Fibroblast of lung (primary cell): ENCODE measurements around the gene AHCYL1.

ENCODE experiments used
- EZH2 ChIP-seq: IDR thresholded peaks from 2 replicates; pipeline ENCODE4 v1.5.1; 2012; ENCODE audit warnings: low read length, control low read depth, mild to moderate bottlenecking; ENCODE audit errors: missing control alignments
- TF ChIP-seq, protein P1 (sequence below), 2 donors: IDR thresholded peaks in 1 of 2; conservative IDR thresholded peaks in 1 of 2; 1 replicate in 1 of 2; 2 replicates in 1 of 2; pipeline ENCODE4 v1.5.1; 2011 to 2012; ENCODE audit warnings: low read length in 2 of 2, control low read depth in 1 of 2, inconsistent platforms in 1 of 2, low read depth in 1 of 2, mild to moderate bottlenecking in 1 of 2

DNA sequence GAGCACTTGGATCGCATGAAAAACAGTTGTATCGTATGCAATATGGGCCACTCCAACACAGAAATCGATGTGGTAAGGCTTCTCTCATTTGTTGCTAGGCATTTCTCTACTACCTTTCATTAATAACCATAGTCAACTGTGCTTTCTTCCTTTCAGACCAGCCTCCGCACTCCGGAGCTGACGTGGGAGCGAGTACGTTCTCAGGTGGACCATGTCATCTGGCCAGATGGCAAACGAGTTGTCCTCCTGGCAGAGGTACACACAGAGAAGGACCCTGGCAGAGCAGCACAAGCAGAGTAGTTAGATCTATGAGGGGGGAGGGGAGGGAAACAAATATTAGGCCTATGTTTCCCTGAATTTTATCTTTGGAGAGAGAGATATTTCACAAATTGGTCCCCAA, 33.8 kb downstream of the AHCYL1 start:
- TF ChIP-seq, protein P1, sequence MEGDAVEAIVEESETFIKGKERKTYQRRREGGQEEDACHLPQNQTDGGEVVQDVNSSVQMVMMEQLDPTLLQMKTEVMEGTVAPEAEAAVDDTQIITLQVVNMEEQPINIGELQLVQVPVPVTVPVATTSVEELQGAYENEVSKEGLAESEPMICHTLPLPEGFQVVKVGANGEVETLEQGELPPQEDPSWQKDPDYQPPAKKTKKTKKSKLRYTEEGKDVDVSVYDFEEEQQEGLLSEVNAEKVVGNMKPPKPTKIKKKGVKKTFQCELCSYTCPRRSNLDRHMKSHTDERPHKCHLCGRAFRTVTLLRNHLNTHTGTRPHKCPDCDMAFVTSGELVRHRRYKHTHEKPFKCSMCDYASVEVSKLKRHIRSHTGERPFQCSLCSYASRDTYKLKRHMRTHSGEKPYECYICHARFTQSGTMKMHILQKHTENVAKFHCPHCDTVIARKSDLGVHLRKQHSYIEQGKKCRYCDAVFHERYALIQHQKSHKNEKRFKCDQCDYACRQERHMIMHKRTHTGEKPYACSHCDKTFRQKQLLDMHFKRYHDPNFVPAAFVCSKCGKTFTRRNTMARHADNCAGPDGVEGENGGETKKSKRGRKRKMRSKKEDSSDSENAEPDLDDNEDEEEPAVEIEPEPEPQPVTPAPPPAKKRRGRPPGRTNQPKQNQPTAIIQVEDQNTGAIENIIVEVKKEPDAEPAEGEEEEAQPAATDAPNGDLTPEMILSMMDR (conservative IDR thresholded peaks at IDR 0.05 in 1 of 2, IDR thresholded peaks at IDR 0.05 in 1 of 2; ENCODE audit: low read depth in 1 of 2, low read length in 2 of 2), result no peak
- TF ChIP-seq EZH2, result no peak
